Lung (tissue), 12 donors: ENCODE measurements around the gene TBCD. TPM values are rescaled to one million over a fixed set of nuclear protein-coding genes. Genes with fewer than 3 reads are reported as not detected.

Source experiments
- ATAC-seq: fragments of 200-7000 bp; cut with Tn5 transposase; one replicate; pipeline ENCODE4 v1.9.1; 2020; ENCODE audit warnings: moderate number of reproducible peaks; ENCODE audit not compliant: insufficient read depth, low FRiP score
- DNase-seq, 3 donors: peaks; one replicate each; pipeline ENCODE4 v3.0.0-alpha.2; 2013 to 2017
- H3K27ac ChIP-seq, 2 donors: one replicate each; pipeline ENCODE4 v1.5.1; 2013; ENCODE audit warnings: mild to moderate bottlenecking in 2 of 2, moderate library complexity in 2 of 2, control low read depth in 1 of 2, inconsistent platforms in 1 of 2, low read depth in 1 of 2, low read length in 1 of 2
- H3K27me3 ChIP-seq, 3 donors: one replicate each; pipeline ENCODE4 v1.5.1; 2013; ENCODE audit warnings: low read length in 2 of 3; ENCODE audit not compliant: control insufficient read depth in 3 of 3, insufficient read depth in 3 of 3
- H3K36me3 ChIP-seq, 4 donors: one replicate each; pipeline ENCODE4 v1.5.1; 2013; ENCODE audit warnings: low read length in 4 of 4, mild to moderate bottlenecking in 1 of 4, moderate library complexity in 1 of 4; ENCODE audit not compliant: control insufficient read depth in 4 of 4, insufficient read depth in 4 of 4
- H3K4me1 ChIP-seq, 5 donors: one replicate each; pipeline ENCODE4 v1.5.1; 2013; ENCODE audit warnings: low read length in 5 of 5, mild to moderate bottlenecking in 2 of 5, moderate library complexity in 1 of 5; ENCODE audit not compliant: control insufficient read depth in 5 of 5, insufficient read depth in 5 of 5
- H3K4me3 ChIP-seq: one replicate; pipeline ENCODE4 v1.5.1; 2013; ENCODE audit warnings: mild to moderate bottlenecking, control low read depth, moderate library complexity
- H3K9ac ChIP-seq, 2 donors: one replicate each; pipeline ENCODE4 v1.5.1; 2013; ENCODE audit warnings: low read length in 2 of 2, control low read depth in 1 of 2; ENCODE audit not compliant: insufficient read depth in 1 of 2
- H3K9me3 ChIP-seq, 4 donors: one replicate each; pipeline ENCODE4 v1.5.1; 2013; ENCODE audit warnings: low read length in 3 of 4, mild to moderate bottlenecking in 1 of 4, moderate library complexity in 1 of 4; ENCODE audit not compliant: control insufficient read depth in 4 of 4, insufficient read depth in 3 of 4
- CTCF ChIP-seq: IDR thresholded peaks from 2 replicates; pipeline ENCODE4 v1.5.1; 2012; ENCODE audit warnings: mild to moderate bottlenecking; ENCODE audit errors: control extremely low read depth, extremely low read depth
- WGBS, 2 donors: extraction: QIAGEN DNeasy Blood & Tissue Kit; methylation state at CpG; one replicate each; pipeline ENCODE4 v1.1.7; 2013; 5-methylcytosine and 5-hydroxymethylcytosine counted together
- polyA plus RNA-seq, 2 donors: library from polyadenylated mRNA; stranded (reverse); fragments of 200-250 nt; gene quantifications; one replicate each; pipeline ENCODE4 v1.2.1, GENCODE V29; 2013
- total RNA-seq, 2 donors: library from RNA; depleted of rRNA in 1 of 2; stranded (reverse); fragments of >200 nt in 1 of 2; gene quantifications; one replicate each; pipeline ENCODE4 v1.2.1, GENCODE V29; 2014 to 2021
- donor health status: control.
- donor health status: control.
- donor health status: Bipolar disorder and iron deficiency.
- donor health status: healthy.
- donor health status: DM: yes; HTN: yes; CAD: no.

The TBCD gene
- total and polyA plus RNA-seq, 4 donors: 57.6 to 119 (median 90.3) TPM

GRCh38 chr17:82756166-82756565 lies 4.3 kb downstream of the TBCD start:
- H3K9ac ChIP-seq: no peak overlapping the region
- ATAC-seq (no peak), DNase-seq (no peak)

GRCh38 chr17:82765371-82765770 lies 13.5 kb downstream of the TBCD start:
- no peak overlapping the region for H3K9ac ChIP-seq
- peaks cover 9 to 21% (median 20%) of the 10 kb centered on the region in 4 donors for H3K36me3 ChIP-seq
- DNase-seq (no peak), ATAC-seq (no peak)
- H3K27ac ChIP-seq: no peak overlapping the region
- no peak for TF ChIP-seq CTCF
- no peaks in the 10 kb centered on the region for H3K27me3 ChIP-seq
- 87 to 91% methylated on average over 13 of the region's 13 CpGs for WGBS, 2 donors
- H3K4me1 ChIP-seq: no peaks in the 10 kb centered on the region
- H3K9me3 ChIP-seq: no peaks in the 10 kb centered on the region
- no peak overlapping the region for H3K4me3 ChIP-seq

More at GRCh38 chr17:82756166-82756565, 4.3 kb downstream of the TBCD start:
- no peaks in the 10 kb centered on the region for H3K27me3 ChIP-seq
- no peak overlapping the region for H3K27ac ChIP-seq
- peaks cover 0 to 2% (median 0%) of the 10 kb centered on the region in 4 donors for H3K36me3 ChIP-seq
- H3K9me3 ChIP-seq: no peaks in the 10 kb centered on the region
- H3K4me1 ChIP-seq: peaks cover 4 to 8% (median 7%) of the 10 kb centered on the region in 5 donors
- TF ChIP-seq CTCF: no peak
- H3K4me3 ChIP-seq: no peak overlapping the region
- WGBS, 2 donors: 95 to 96% methylated on average over 7 of the region's 7 CpGs

GRCh38 chr17:82767041-82767754 lies 15.3 kb downstream of the TBCD start:
- Histone ChIP-seq H3K27me3 (no peaks in the 10 kb centered on the region), H3K4me1 (no peaks in the 10 kb centered on the region), H3K27ac (no peak overlapping the region), H3K4me3 (no peak overlapping the region), H3K36me3 (peaks cover 9 to 21% (median 19%) of the 10 kb centered on the region in 4 donors), H3K9me3 (no peaks in the 10 kb centered on the region), H3K9ac (no peak overlapping the region)
- peak; percentile 8 for TF ChIP-seq CTCF
- 79 to 82% methylated on average over 24 of the region's 24 CpGs for WGBS, 2 donors
- DNase-seq: peak in 1 of 3 donors; percentile 37
- ATAC-seq: no peak
